GM12891 (cell line): ENCODE results near the gene GYG1.

Source experiments
- POLR2A ChIP-seq: IDR thresholded peaks from 2 replicates; pipeline ENCODE4 v1.6.1; 2011; ENCODE audit warnings: low read depth, low read length, control low read depth
- POLR2AphosphoS5 ChIP-seq: IDR thresholded peaks from 2 replicates; pipeline ENCODE4 v1.6.1; 2011; ENCODE audit warnings: low read depth, low read length, control low read depth
- TAF1 ChIP-seq: IDR thresholded peaks from 2 replicates; pipeline ENCODE4 v1.6.1; 2011; ENCODE audit warnings: low read depth, low read length, control low read depth

DNA sequence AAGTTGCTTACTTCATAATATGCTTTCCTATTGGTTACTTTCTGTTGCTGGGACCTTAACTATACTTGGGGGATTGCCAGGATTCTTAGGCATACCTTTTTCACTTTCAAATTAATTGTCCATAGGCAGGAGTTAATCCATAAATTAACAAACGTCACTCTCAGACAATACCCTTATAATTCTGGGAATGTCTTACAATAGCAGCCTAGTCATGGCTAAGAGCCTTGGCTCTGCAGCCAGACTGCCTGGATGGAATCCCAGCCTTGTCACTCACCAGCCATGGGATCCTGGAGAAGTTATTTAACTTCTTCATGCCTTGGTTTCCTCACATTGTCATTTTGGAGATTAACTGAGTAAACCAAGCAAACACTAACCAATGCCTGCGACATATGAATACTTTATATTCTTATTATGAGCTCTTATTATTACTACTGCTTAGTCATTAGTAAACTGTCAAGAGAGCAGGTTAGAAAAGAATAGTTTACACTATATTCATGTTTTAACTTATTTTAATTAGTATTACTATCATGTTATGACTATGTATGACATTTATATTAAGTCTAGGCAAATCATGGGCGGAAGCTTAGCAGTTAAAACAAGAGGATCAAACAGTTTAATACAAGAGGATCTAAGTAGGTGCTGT lies 29.0 kb downstream of the GYG1 start:
- TF ChIP-seq POLR2A = no peak
- TF ChIP-seq TAF1 = no peak
- TF ChIP-seq POLR2AphosphoS5 = no peak
